Adrenal gland (tissue), 12 donors: ENCODE results near the gene NPSR1. TPM values are rescaled to one million over a fixed set of nuclear protein-coding genes. Genes with fewer than 3 reads are reported as not detected.

ENCODE experiments used
- DNase-seq, 7 donors: peaks; one replicate each; pipeline ENCODE4 v3.0.0-alpha.2; 2019 to 2020
- H3K27ac ChIP-seq, 5 donors: fragments of 200-600 bp; sonication (generic) in 4 of 5; 1 replicate in 3 of 5; 2 replicates in 2 of 5; pipeline versions ENCODE4 v1.5.1 to v1.8.0; 2016 to 2020; ENCODE audit warnings: mild to moderate bottlenecking in 1 of 5
- H3K27me3 ChIP-seq: fragments of 200-600 bp; 2 replicates; pipeline ENCODE4 v1.8.0; 2021
- H3K36me3 ChIP-seq, 2 donors: fragments of 200-600 bp; replicated peaks in 1 of 2; 1 replicate in 1 of 2; 2 replicates in 1 of 2; pipeline versions ENCODE4 v1.5.1 to v1.8.0; 2018 to 2022
- H3K4me1 ChIP-seq, 2 donors: fragments of 200-600 bp; replicated peaks in 1 of 2; 1 replicate in 1 of 2; 2 replicates in 1 of 2; pipeline versions ENCODE4 v1.5.1 to v1.8.0; 2018 to 2021
- H3K4me3 ChIP-seq, 4 donors: fragments of 200-600 bp; sonication (generic) in 3 of 4; one replicate each; pipeline ENCODE4 v1.5.1; 2016 to 2018
- H3K9me3 ChIP-seq, 3 donors: fragments of 200-600 bp; sonication (generic) in 1 of 3; replicated peaks in 1 of 3; 1 replicate in 2 of 3; 2 replicates in 1 of 3; pipeline versions ENCODE4 v1.5.1 to v1.8.0; 2016 to 2021
- POLR2A ChIP-seq, 2 donors: fragments of 450-650 bp; IDR thresholded peaks; one replicate each; pipeline ENCODE4 v1.6.1; 2017; ENCODE audit warnings: antibody characterized with exemption in 2 of 2, mild to moderate bottlenecking in 2 of 2, moderate library complexity in 1 of 2
- WGBS, 4 donors: extraction: QIAGEN DNeasy Blood & Tissue Kit in 2 of 4; methylation state at CpG; one replicate each; pipeline versions ENCODE4 v1.1.5 to v1.1.7; 2013 to 2017; 5-methylcytosine and 5-hydroxymethylcytosine counted together
- intact Hi-C, 2 donors: fragments of 100-400 bp; cut with DNase I; formaldehyde crosslinking; loops; one replicate each; pipeline versions ENCODE4 v1.14.1 to v1.15.0; 2022 to 2023
- polyA plus RNA-seq, 3 donors: library from polyadenylated mRNA; stranded (reverse); fragments of 200-250 nt in 2 of 3; fragments of 350-450 nt in 1 of 3; fragmentation: Illumina TruSeq in 1 of 3; extraction: RNeasy Lipid Tissue Mini Kit (QIAGEN cat#74804) in 1 of 3; gene quantifications; one replicate each; pipeline ENCODE4 v1.2.3, GENCODE V29; 2013 to 2014
- total RNA-seq, 9 donors: library from RNA; depleted of rRNA in 4 of 9; stranded (reverse); fragments of >200 nt in 4 of 9; fragments of 120-200 nt in 1 of 9; fragmentation: NEBNext Ultra II Directional in 1 of 9; extraction: Animal tissue kit (Norgen Biotek cat#: 25700) in 1 of 9; gene quantifications; one replicate each; pipeline versions ENCODE4 v1.1.0 to v1.2.4, GENCODE V29; 2013 to 2023
- TF ChIP-seq, protein P1 (sequence below), 6 experiments: fragments of 450-650 bp in 4 of 6; fragments of 200-600 bp in 2 of 6; sonication (generic) in 1 of 6; IDR thresholded peaks; 1 replicate in 5 of 6; 2 replicates in 1 of 6; pipeline versions ENCODE4 v1.5.1 to v1.8.0; 2016 to 2021; ENCODE audit warnings: antibody characterized with exemption in 6 of 6, mild to moderate bottlenecking in 2 of 6, moderate library complexity in 1 of 6
- donor health status: healthy with polysubstance abuse.
- donor health status: Bipolar disorder and iron deficiency.
- donor health status: DM: yes; HTN: yes; CAD: no.
- donor health status: DM: no; HTN: no; CAD: no.
- donor health status: DM: no; HTN: no; CAD: no.
- donor health status: DM: yes; HTN: yes; CAD: no.

The NPSR1 gene
- total and polyA plus RNA-seq, 12 donors: not detected

DNA sequence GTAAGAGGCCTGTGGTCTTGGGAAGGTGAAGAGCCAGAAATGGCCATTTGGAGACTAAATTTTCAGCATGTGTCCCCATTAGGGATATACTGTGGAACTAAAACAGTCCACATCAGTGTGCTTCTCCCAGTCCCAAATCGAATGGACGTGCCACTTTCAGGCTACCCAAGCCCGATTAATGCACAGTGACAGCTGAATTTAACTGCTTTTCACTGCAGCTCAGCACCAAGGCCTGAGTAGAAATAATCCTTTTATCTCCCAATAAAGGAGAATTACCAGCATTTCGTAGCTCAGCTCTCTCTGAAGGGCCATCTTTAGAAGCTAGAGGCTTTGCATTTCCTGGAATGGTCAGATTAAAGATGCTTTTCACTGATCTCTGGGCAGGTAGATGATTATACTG, 183.3 kb downstream of the NPSR1 start:
- no peaks in the 10 kb centered on the region for H3K27me3 ChIP-seq
- WGBS, 4 donors: 71 to 84% (median 80%) methylated on average over 4 of the region's 4 CpGs
- TF ChIP-seq, protein P1, sequence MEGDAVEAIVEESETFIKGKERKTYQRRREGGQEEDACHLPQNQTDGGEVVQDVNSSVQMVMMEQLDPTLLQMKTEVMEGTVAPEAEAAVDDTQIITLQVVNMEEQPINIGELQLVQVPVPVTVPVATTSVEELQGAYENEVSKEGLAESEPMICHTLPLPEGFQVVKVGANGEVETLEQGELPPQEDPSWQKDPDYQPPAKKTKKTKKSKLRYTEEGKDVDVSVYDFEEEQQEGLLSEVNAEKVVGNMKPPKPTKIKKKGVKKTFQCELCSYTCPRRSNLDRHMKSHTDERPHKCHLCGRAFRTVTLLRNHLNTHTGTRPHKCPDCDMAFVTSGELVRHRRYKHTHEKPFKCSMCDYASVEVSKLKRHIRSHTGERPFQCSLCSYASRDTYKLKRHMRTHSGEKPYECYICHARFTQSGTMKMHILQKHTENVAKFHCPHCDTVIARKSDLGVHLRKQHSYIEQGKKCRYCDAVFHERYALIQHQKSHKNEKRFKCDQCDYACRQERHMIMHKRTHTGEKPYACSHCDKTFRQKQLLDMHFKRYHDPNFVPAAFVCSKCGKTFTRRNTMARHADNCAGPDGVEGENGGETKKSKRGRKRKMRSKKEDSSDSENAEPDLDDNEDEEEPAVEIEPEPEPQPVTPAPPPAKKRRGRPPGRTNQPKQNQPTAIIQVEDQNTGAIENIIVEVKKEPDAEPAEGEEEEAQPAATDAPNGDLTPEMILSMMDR (IDR thresholded peaks at IDR 0.05): no peak
- no peak for TF ChIP-seq POLR2A (IDR thresholded peaks at IDR 0.05)
- no peak for DNase-seq
- H3K36me3 ChIP-seq: no peaks in the 10 kb centered on the region
- no peaks in the 10 kb centered on the region for H3K4me1 ChIP-seq
- intact Hi-C loops: no loop called here
- no peaks in the 10 kb centered on the region for H3K9me3 ChIP-seq
- H3K4me3 ChIP-seq: no peak overlapping the region
- H3K27ac ChIP-seq: no peak overlapping the region

DNA sequence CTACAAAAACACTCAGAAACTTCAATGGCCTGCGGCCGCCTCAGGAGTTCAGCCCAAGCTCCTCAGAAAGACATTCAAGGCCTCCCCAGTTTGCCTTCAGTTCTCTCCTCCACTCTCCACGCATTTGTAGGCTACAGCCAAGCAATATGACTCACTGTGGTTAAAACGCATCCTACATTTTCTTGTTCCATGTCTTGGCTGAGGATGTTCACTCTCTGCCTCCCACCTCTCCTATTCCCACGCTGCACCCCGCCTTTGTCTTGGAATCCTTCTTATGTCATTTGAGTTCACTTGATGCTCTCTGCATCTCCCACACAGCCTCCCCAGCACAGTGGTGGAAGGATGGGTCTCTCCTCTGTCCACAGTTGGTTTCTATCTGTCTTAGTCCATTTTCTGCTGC, 184.8 kb downstream of the NPSR1 start:
- no peak for DNase-seq
- TF ChIP-seq POLR2A (IDR thresholded peaks at IDR 0.05): no peak
- TF ChIP-seq, protein P1 (IDR thresholded peaks at IDR 0.05): no peak
- Histone ChIP-seq H3K36me3 (no peaks in the 10 kb centered on the region), H3K27me3 (no peaks in the 10 kb centered on the region), H3K4me3 (no peak overlapping the region), H3K4me1 (no peaks in the 10 kb centered on the region), H3K9me3 (no peaks in the 10 kb centered on the region), H3K27ac (no peak overlapping the region)
- intact Hi-C loops: no loop called here
- 81 to 87% (median 83%) methylated on average over 6 of the region's 6 CpGs for WGBS, 4 donors

DNA sequence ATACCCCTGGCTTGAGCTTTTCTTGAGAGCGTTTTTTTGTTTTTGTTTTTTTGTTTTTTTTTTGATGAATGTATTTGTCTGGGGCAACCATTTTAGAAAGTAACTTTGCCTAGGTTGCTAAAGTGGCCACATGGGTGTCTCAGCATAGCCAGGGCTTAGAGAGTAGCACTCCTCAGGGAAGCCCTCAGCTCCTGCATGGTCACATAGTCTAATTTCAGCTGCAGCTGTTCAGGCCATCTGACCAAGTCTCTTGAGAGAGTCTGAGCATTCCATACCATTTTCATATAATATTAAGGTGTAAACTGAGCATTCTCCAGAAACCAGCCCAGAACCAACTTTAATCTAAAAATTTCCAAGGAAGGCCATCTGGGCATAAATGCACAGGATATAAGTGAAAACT, 186.4 kb downstream of the NPSR1 start:
- Histone ChIP-seq H3K27ac (no peak overlapping the region), H3K36me3 (no peaks in the 10 kb centered on the region), H3K27me3 (no peaks in the 10 kb centered on the region), H3K4me1 (no peaks in the 10 kb centered on the region), H3K4me3 (no peak overlapping the region), H3K9me3 (no peaks in the 10 kb centered on the region)
- no peak for DNase-seq
- TF ChIP-seq, protein P1 (IDR thresholded peaks at IDR 0.05): no peak
- TF ChIP-seq POLR2A (IDR thresholded peaks at IDR 0.05): no peak
- 71 to 80% (median 78%) methylated on average over 1 of the region's 1 CpG for WGBS, 4 donors
- intact Hi-C loops: no loop called here

DNA sequence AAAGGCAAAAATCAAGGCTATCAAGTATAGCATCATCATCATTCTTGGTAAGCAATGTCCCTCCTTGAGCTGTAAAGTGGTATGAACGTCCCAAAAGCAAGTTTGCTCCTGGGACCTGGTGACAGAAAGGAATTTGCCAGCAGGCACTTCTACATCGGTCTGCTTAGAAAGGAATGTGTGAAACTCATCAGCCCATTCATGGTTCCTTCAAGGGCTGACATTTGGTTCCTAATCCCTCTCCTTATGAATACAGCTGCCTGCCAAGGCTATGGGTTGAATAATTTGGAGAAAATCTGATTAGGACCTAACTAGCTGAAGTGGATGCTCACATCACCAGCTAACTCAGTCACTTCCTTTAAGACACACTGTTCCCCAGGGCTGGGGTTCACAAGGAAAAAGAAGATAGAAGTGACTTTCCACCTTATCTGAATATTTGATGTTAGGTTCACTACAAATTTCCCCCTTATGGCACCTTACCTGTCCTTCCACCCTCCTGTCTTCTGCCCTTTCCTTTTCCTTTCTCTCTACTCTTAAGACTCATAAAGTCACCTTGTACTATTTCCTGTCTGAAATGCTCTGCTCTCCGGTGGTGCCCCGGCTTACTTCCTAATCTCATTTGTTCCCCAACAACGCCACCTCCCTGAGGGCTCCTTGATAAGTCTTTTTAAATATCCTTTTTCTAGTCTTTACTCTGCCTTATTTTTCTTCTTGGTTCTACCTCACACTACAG, 187.1 kb downstream of the NPSR1 start:
- DNase-seq: no peak
- 35 to 49% (median 41%) methylated on average over 5 of the region's 5 CpGs for WGBS, 4 donors
- intact Hi-C loops: no loop called here

More for the DNA sequence above, 187.1 kb downstream of the NPSR1 start:
- H3K36me3 ChIP-seq: no peaks in the 10 kb centered on the region
- no peak overlapping the region for H3K4me3 ChIP-seq
- H3K4me1 ChIP-seq: no peaks in the 10 kb centered on the region
- H3K27me3 ChIP-seq: no peaks in the 10 kb centered on the region
- no peaks in the 10 kb centered on the region for H3K9me3 ChIP-seq
- TF ChIP-seq, protein P1 (IDR thresholded peaks at IDR 0.05): no peak
- no peak for TF ChIP-seq POLR2A (IDR thresholded peaks at IDR 0.05)
- H3K27ac ChIP-seq: no peak overlapping the region
